ENCODE results near the gene MTA1.

MTA1 gene

DNA sequence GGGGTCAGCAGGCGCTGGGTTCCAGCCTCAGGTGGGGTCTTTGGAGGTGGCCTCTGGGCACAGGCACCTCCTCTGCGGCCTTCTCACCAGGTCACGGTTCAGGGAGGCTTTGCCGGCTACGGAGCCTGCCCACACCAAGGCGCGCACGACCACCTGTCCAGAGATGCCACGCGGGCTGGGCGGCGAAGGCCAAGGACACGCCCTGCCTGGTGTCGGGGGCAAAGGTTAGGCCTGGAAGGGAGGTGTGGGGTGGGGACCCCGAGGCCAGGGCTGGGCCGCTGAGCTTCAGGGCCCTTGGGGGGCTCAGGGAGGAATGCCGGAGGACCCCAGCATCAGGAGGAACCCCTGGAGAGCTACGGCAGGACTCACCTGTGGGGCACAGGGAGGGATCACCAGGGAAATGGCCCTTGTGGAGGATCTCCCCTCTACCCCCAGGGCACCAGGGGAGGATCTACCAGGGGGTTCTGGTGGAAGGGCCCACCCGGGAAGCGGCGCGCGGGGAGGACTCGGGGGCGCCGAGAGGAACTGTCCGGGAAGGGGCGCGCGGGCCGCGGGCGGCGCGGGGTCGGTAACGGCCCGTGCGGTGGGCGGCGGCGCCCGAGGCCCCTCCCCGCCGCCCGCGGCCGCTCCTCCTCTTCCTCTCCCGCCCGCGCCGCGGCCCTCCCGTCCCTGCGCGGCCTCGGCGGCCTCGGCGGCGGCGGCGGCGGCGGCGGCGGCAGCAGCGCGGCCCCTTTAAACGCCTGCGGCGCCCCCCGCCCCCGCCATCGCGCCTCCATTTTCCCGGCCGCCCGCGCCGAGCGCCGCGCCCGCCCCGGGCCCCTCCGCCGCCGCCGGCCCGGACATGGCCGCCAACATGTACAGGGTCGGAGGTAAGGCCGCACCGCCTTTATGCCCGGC is at the start of gene MTA1:
Gene MTA1, plus strand, starts transcription at position 633 of the 897 bp plus-strand sequence. Its CDS starts 209 bp downstream, at position 842.
- no peak for DNase-seq (ENCODE audit: low spot score)

- no peak for DNase-seq (ENCODE audit: low spot score)
These were observed 45.2 kb upstream of the MTA1 start for GRCh38 chr14:105374389-105374788.

DNA sequence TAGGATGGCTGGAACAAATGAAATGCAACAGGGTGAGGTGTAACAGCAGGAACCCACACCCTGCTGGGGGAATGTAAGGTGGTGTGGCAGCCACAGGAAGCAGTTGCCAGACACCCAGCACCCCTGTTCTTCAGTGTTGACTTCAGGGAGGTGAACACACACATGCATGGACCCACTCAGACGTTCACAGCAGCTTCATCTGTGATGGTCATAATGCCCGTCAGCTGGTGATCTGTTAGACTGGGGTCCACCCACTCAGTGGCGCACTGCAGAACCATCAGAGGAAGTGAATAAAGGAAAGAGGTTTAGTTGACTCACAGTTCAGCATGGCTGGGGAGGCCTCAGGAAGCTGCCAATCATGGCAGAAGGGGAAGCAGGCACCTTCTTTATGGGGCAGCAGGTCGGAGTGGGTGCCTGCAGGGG is 44.0 kb upstream of the MTA1 start:
- DNase-seq (ENCODE audit: low spot score): no peak

DNA sequence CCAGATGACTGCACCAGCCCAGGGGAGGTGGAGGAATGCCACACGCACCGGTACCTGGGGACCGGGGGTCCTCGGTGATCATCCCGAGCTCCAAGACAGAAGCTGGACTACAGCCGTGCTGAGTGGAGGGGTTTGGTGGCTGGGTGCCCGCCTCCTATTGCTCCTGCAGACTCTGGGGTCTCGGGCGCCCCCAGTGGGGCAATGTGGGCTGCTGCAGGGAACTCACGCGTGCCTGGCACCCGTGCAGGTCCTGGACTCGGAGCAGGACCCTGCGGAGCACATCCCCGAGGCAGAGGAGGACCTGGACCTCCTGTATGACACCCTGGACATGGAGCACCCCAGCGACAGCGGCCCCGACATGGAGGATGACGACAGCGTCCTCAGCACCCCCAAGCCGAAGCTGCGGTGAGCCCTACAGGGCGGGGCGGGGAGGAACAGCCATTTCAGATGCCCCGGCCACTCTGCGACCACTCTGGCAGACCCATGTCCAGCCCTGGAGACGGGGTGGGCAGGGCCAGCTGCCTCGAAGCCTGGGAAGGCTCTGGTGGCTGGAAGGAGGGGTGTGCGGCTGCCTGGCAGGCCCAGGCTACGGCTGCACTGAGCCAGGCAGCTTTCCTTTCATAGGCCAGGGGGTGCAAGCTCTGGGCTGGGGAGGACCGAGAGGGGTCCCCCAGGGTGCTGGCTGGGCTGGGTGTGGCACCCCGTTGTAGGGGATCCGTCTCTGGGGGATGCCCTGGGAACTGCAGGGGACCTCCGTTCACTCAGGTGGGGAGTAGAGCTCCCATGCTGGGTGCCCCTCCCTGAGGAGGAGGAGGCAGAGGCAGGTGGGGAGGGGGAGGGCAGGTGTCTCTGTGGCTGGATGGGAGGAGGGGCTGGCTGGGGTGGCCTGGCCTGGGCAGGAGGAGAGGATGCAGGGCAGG is 42.8 kb upstream of the MTA1 start:
- DNase-seq (ENCODE audit: low spot score): no peak

GRCh38 chr14:105377555-105378182 is 42.0 kb upstream of the MTA1 start:
- no peak for DNase-seq (ENCODE audit: low spot score)

DNA sequence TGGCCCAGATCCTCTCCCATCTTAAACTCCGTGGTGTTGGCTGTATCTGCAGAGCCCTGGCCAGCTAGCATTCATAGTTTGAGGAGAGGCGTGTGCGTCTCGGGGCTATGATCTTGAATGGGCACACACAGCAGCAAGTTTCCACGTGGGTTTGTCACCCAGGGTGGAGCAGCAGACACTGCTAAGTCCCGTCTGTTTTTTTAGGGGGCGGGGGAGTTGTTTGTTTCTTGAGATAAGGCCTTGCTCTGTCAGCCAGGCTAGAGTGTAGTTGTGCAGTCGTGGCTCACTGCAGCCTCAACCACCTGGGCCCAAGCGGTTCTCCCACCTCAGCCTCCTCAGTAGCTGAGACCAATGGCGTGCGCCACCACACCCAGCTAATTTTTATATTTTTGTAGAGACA is 41.4 kb upstream of the MTA1 start:
- DNase-seq (ENCODE audit: low spot score): no peak

GRCh38 chr14:105378873-105379685 is 40.5 kb upstream of the MTA1 start:
- no peak for DNase-seq (ENCODE audit: low spot score)

DNA sequence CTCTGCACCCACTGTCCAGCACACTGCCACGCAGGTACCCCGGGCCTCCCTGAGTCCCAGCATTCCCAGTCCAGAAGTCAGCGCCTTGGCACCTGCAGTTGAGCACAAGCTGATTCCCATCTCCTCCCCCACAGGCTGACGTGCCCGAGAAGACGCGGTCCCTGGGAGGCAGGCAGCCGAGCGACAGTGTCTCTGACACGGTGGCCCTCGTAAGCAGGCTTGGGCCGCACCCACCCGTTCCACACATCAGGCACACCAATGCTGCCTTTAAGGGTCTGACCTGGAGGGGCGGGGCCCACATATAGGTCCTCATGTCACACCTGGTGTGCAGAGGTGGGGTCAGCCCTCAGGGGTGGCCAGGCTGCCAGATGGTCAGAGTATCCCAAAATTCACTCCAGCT is 39.7 kb upstream of the MTA1 start:
- no peak for DNase-seq (ENCODE audit: low spot score)

DNA sequence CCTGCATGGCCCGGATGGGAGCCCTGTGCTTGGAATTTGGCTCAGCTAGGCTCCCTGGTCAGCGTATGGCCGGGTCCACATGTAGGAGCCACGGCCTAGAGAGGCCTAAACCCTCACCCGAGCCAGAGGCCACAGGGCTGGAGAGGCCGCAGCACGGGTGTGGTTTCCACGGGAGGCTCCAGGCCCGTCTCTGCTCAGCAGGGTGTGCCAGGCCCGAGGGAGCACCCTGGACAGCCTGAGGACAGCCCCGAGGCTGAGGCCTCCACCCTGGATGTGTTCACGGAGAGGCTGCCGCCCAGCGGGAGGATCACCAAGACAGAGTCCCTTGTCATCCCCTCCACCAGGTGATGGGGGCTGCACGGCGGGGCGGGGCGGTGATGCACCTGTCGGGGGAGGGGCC is 38.9 kb upstream of the MTA1 start:
- no peak for DNase-seq (ENCODE audit: low spot score)

GRCh38 chr14:105381446-105382342 is 37.9 kb upstream of the MTA1 start:
- DNase-seq (ENCODE audit: low spot score): no peak

GRCh38 chr14:105382343-105383082 is 37.1 kb upstream of the MTA1 start:
- no peak for DNase-seq (ENCODE audit: low spot score)

- no peak for DNase-seq (ENCODE audit: low spot score)
These were observed 36.4 kb upstream of the MTA1 start for GRCh38 chr14:105383083-105383730.

- DNase-seq (ENCODE audit: low spot score): no peak
These were observed 35.5 kb upstream of the MTA1 start for GRCh38 chr14:105384041-105384557.

- no peak for DNase-seq (ENCODE audit: low spot score)
These were observed 34.9 kb upstream of the MTA1 start for GRCh38 chr14:105384605-105385321.

DNA sequence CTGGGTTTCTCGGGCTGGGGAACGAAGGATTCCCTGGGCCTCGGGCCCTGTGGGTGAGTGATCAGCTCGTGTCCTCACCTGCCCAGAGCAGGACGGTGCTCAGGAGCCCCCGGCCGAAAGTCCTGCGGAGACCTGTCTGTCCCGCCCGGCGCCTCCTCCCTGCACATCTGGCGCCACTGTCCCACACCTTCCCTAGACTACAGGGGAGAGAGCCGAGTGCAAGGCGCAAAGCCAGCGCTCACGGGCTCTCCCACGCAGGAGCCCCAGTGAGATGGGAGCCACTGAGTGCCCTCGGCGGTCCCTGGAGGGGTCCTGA is 34.3 kb upstream of the MTA1 start:
- DNase-seq (ENCODE audit: low spot score): no peak

- DNase-seq (ENCODE audit: low spot score): no peak
These were observed 33.8 kb upstream of the MTA1 start for GRCh38 chr14:105385698-105386365.

- DNase-seq (ENCODE audit: low spot score): no peak
These were observed 32.8 kb upstream of the MTA1 start for GRCh38 chr14:105386581-105387529.
